ENCODE results near the gene CHRND. TPM values are rescaled to one million over a fixed set of nuclear protein-coding genes. Genes with fewer than 3 reads are reported as not detected.
"Not testable (repeated sequence)": the region's sequence is repeated elsewhere in the genome, so short reads cannot be mapped to it uniquely, and the experiment has no call there.

Gene CHRND
- total RNA-seq, 1 experiment from 2014 or later: 92.4 TPM

DNA sequence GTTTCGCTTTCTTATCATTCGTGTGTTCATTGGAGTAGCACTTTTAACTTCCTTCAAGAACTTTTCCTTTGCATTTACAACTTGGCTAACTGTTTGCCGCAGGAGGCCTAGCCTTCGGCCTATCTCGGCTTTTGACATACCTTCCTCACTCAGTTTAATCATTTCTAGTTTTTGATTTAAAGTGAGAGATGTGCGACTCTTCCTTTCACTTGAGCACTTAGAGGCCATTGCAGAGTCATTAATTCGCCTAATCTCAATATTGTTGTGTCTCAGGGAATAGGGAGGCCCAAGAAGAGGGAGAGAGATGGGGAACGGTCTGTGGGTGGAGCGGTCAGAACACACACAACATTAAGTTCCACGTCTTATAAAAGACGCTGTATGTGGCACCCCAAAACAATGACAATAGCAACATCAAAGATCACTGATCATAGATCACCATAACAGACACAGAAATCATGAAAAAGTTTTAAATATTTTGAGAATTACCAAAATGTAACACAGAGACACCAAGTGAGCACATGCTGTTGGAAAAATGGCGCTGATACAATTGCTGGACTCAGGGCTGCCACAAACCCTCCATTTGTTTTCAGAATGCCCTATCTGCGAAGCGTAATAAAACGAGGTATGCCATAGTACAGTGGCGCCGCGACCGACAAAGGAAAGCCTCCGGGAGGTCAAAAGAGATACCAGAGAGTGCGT lies 23.8 kb downstream of the CHRND start:
- Histone ChIP-seq H3K9me3 (replicated peaks) (no peaks in the 10 kb centered on the region), H3K36me3 (peaks cover 31% of the 10 kb centered on the region), H3K4me3 (peak overlapping the region; percentile 86), H3K27ac (peak overlapping the region; percentile 94), H3K4me1 (0 out of 2 replicates have a peak, but pooled peaks cover 3% of the 10 kb centered on the region), H3K27me3 (no peaks in the 10 kb centered on the region)
- no peak for DNase-seq

GRCh38 chr2:232550354-232551249 lies 24.6 kb downstream of the CHRND start, which contains the start of the genes EIF4E2 and TIGD1:
Gene EIF4E2 (plus strand): TSS chr2:232550689. CDS start chr2:232550725, 36 bp downstream.
Gene TIGD1 (minus strand): TSS chr2:232550557. CDS start chr2:232549882, 675 bp downstream.
- Histone ChIP-seq H3K4me1 (0 out of 2 replicates have a peak, but pooled peaks cover 3% of the 10 kb centered on the region), H3K9me3 (replicated peaks) (no peaks in the 10 kb centered on the region), H3K27ac (peak within 1 kb of the TSS; percentile 94), H3K4me3 (peak within 1 kb of the TSS; percentile 86), H3K27me3 (no peaks in the 10 kb centered on the region), H3K36me3 (peaks cover 30% of the 10 kb centered on the region)
- DNase-seq: peak; percentile 97

DNA sequence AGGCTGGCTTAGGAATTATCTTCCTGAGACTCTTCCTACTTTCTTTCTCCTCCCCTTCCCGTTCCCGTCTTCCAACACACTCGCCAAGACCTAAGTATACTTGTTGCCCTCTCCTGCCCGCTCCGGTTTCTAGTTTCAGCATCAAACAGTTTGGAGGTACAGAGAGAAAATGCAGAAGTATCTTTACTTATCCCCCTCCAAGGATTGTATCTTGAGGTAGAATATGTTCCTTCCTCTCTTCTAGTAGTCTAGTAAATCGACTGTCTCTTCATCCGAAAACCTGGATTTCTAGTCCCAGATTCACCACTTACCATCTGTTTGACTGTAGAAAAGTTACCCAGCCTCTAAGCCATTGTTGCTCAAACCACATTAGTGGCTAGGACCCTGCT lies 25.3 kb downstream of the CHRND start:
- no peaks in the 10 kb centered on the region for H3K9me3 ChIP-seq (replicated peaks)
- 0 out of 2 replicates have a peak, but pooled peaks cover 3% of the 10 kb centered on the region for H3K4me1 ChIP-seq
- no peak for DNase-seq
- H3K27ac ChIP-seq: peak overlapping the region; percentile 94
- no peaks in the 10 kb centered on the region for H3K27me3 ChIP-seq
- H3K4me3 ChIP-seq: peak overlapping the region; percentile 86
- peaks cover 29% of the 10 kb centered on the region for H3K36me3 ChIP-seq

- peaks cover 30% of the 10 kb centered on the region for H3K36me3 ChIP-seq
- H3K4me1 ChIP-seq: 0 out of 2 replicates have a peak, but pooled peaks cover 3% of the 10 kb centered on the region
- no peaks in the 10 kb centered on the region for H3K27me3 ChIP-seq
- H3K4me3 ChIP-seq: peak overlapping the region; percentile 86
- no peak overlapping the region for H3K27ac ChIP-seq
- no peak for DNase-seq
- H3K9me3 ChIP-seq (replicated peaks): no peaks in the 10 kb centered on the region
Measured at GRCh38 chr2:232551776-232552175, 25.8 kb downstream of the CHRND start.

GRCh38 chr2:232556426-232556825 lies 30.5 kb downstream of the CHRND start:
- Histone ChIP-seq H3K9me3 (replicated peaks) (no peaks in the 10 kb centered on the region), H3K27ac (no peak overlapping the region), H3K36me3 (peaks cover 43% of the 10 kb centered on the region), H3K4me3 (no peak overlapping the region), H3K27me3 (no peaks in the 10 kb centered on the region), H3K4me1 (0 out of 2 replicates have a peak, but pooled peaks cover 2% of the 10 kb centered on the region)
- no peak for DNase-seq

GRCh38 chr2:232562515-232563151 lies 36.7 kb downstream of the CHRND start:
- H3K36me3 ChIP-seq: peaks cover 71% of the 10 kb centered on the region

DNA sequence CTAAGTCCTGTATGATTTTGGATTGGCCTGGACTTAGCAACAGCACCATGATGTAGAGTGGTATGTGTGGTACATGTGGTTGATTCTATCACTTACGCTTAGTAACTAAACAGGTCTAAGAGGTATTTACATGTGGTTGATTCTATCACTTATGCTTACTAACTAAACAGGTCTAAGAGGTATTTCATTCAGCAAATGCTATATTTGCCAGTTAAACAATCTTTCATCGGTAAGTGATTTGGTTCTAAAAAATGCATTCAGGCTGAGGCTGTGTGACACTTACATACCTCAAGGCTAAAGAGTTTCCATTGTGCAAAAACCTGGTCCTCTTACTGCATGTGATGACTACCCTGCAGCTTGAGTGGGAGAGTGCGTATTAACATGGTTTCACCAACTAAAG lies 37.6 kb downstream of the CHRND start:
- no peak overlapping the region for H3K4me3 ChIP-seq
- DNase-seq: no peak
- H3K36me3 ChIP-seq: peaks cover 73% of the 10 kb centered on the region
- H3K9me3 ChIP-seq (replicated peaks): no peaks in the 10 kb centered on the region
- H3K4me1 ChIP-seq: no peaks in the 10 kb centered on the region
- no peaks in the 10 kb centered on the region for H3K27me3 ChIP-seq
- no peak overlapping the region for H3K27ac ChIP-seq

More at GRCh38 chr2:232562515-232563151, 36.7 kb downstream of the CHRND start:
- no peak overlapping the region for H3K27ac ChIP-seq
- no peaks in the 10 kb centered on the region for H3K4me1 ChIP-seq
- no peak for DNase-seq
- H3K4me3 ChIP-seq: no peak overlapping the region
- no peaks in the 10 kb centered on the region for H3K27me3 ChIP-seq
- no peaks in the 10 kb centered on the region for H3K9me3 ChIP-seq (replicated peaks)

- H3K9me3 ChIP-seq (replicated peaks): no peaks in the 10 kb centered on the region
- peaks cover 71% of the 10 kb centered on the region for H3K36me3 ChIP-seq
- DNase-seq: no peak
- no peak overlapping the region for H3K27ac ChIP-seq
- peaks cover under 1% of the 10 kb centered on the region for H3K4me1 ChIP-seq
- no peaks in the 10 kb centered on the region for H3K27me3 ChIP-seq
- H3K4me3 ChIP-seq: no peak overlapping the region
Measured at GRCh38 chr2:232567721-232568120, 41.8 kb downstream of the CHRND start.

DNA sequence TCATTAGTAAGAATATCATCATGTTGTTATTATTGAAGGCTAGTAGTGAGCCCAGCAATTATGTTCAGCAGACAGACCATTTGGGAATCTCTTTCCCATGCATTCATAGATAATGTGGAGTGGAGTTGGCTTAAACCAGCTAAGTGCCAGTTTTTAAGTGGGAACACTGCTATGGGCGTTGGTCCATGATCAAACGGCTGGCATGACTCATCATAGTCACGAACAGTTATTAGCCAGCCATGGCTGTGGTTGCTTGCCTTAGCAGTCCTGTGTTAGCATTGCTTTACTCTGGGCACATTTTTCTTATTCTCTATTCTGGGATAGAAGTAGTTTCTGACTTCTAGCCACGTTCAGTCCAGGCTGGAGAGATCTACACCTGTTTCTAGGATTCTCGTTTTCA lies 42.2 kb downstream of the CHRND start:
- H3K4me3 ChIP-seq: no peak overlapping the region
- no peak overlapping the region for H3K27ac ChIP-seq
- peaks cover 69% of the 10 kb centered on the region for H3K36me3 ChIP-seq
- H3K9me3 ChIP-seq (replicated peaks): no peaks in the 10 kb centered on the region
- H3K4me1 ChIP-seq: peaks cover 5% of the 10 kb centered on the region
- DNase-seq: no peak
- H3K27me3 ChIP-seq: no peaks in the 10 kb centered on the region

- no peaks in the 10 kb centered on the region for H3K27me3 ChIP-seq
Measured at GRCh38 chr2:232569541-232569940, 43.6 kb downstream of the CHRND start.

DNA sequence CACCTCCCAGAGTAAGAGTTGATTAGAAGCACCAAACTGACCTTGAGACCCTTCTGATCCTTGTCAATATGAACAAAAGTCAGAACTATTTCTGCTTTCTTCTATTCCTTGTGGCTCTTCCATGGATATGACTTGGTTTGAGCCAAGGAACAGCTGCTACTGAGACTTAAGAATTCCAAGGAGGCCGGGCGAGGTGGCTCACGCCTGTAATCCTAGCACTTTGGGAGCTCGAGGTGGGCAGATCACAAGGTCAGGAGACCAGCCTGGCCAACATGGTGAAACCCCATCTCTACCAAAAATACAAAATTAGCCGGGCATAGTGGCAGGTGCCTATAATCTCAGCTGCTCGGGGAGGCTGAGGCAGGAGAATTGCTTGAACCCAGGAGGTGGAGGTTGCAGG lies 44.5 kb downstream of the CHRND start:
- not testable (repeated sequence) for H3K27me3 ChIP-seq; H3K9me3 ChIP-seq (replicated peaks); DNase-seq; H3K27ac ChIP-seq; H3K4me3 ChIP-seq
- Histone ChIP-seq H3K4me1 (peaks cover 29% of the 10 kb centered on the region), H3K36me3 (peaks cover 50% of the 10 kb centered on the region)

More at GRCh38 chr2:232569541-232569940, 43.6 kb downstream of the CHRND start:
- Histone ChIP-seq H3K4me3 (no peak overlapping the region), H3K4me1 (peaks cover 19% of the 10 kb centered on the region), H3K36me3 (peaks cover 58% of the 10 kb centered on the region), H3K27ac (no peak overlapping the region), H3K9me3 (replicated peaks) (no peaks in the 10 kb centered on the region)
- DNase-seq: no peak

- Histone ChIP-seq H3K36me3 (peaks cover 49% of the 10 kb centered on the region), H3K27ac (no peak overlapping the region), H3K9me3 (replicated peaks) (no peaks in the 10 kb centered on the region), H3K4me1 (peaks cover 33% of the 10 kb centered on the region), H3K27me3 (no peaks in the 10 kb centered on the region), H3K4me3 (no peak overlapping the region)
- DNase-seq: no peak
Measured at GRCh38 chr2:232571026-232571474, 45.1 kb downstream of the CHRND start.

DNA sequence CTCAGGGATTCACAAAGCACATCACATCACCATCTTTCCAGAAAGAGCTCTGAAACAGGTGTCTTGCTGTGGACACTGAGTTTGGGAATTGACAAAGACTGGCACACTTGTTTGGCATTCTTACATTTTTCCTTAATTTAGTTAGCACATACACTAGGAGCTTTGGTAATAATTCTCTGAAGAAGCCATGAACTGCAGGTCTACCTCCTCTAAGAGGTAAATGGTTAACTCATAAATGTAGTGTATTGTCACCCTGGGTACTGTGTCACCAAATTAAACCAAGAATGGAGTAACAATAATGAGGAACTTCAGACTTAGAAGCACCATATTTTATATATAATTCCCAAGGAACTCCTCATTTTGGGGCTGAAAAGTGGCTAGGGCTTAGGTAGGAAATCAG lies 47.1 kb downstream of the CHRND start:
- Histone ChIP-seq H3K4me3 (no peak overlapping the region), H3K4me1 (peaks cover 52% of the 10 kb centered on the region), H3K27me3 (no peaks in the 10 kb centered on the region), H3K9me3 (replicated peaks) (no peaks in the 10 kb centered on the region), H3K27ac (no peak overlapping the region), H3K36me3 (peaks cover 33% of the 10 kb centered on the region)
- DNase-seq: no peak

DNA sequence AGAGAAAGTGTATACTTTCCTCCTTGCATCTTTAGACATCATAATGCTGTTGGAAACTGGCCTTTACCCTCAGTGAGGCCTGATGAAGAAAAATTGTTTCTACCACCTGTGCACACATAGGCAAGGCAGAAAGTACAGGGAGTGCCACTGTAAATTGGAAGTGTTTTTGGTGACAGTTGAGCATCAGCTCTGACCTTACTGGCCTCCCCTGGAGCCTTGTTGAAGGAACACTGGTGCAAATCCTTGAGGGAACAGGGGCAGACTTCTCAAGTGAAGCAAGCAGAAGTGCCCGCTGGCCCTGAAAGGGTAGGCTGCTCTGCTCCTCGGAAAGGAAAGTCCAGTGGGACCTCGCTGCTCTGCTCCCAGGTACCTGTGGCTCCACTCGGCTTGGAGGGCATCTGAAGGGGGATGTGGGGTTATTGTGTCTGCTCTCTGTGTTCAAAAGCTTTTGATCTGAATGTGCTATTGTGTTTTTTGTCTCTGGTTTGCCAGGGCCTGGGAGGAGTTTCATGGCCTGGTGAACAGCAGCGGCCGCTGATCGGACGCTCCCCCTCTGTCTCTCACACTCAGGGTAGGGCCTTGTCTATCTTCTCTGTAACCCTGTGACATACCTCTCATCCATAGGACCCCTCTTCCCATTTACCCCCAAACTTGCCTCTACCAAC lies 47.9 kb downstream of the CHRND start:
- peaks cover 24% of the 10 kb centered on the region for H3K36me3 ChIP-seq
- H3K9me3 ChIP-seq (replicated peaks): no peaks in the 10 kb centered on the region
- H3K27me3 ChIP-seq: no peaks in the 10 kb centered on the region
- peak overlapping the region; percentile 93 for H3K27ac ChIP-seq
- no peak overlapping the region for H3K4me3 ChIP-seq
- DNase-seq: no peak
- peaks cover 54% of the 10 kb centered on the region for H3K4me1 ChIP-seq

All from SJCRH30 (cell line).